Panc1 (cell line): ENCODE data around the gene SCYGR5. TPM values are rescaled to one million over a fixed set of nuclear protein-coding genes. Genes with fewer than 3 reads are reported as not detected.

Experiments used
- ATAC-seq: fragments of 200-7000 bp; cut with Tn5 transposase; 2 replicates; pipeline ENCODE4 v1.9.1; 2020; ENCODE audit warnings: mild to moderate bottlenecking, moderate library complexity
- BruUV-seq: library from RNA; stranded (reverse); fragments of 400-500 nt; replicated peaks from 2 replicates; lab custom pipeline; 2021; lab: Mats Ljungman, UMichigan
- CTCF ChIA-PET: fragments of 300-600 bp; sonication (Branson Sonifier 250); formaldehyde crosslinking; loops from one replicate; lab custom pipeline; 2022; ENCODE audit warnings: antibody characterized with exemption; lab: Charles Lee
- POLR2A ChIA-PET: fragments of 300-600 bp; sonication (Branson Sonifier 250); formaldehyde crosslinking; loops from one replicate; lab custom pipeline; 2022; ENCODE audit warnings: antibody characterized with exemption; lab: Charles Lee
- DNase-seq: peaks from one replicate; pipeline ENCODE4 v3.0.0-alpha.2; 2010; ENCODE audit warnings: low read depth, low spot score
- H3K27ac ChIP-seq: 2 replicates; pipeline ENCODE4 v1.5.1; 2011; ENCODE audit warnings: mild to moderate bottlenecking, low read length, inconsistent platforms
- H3K27me3 ChIP-seq: fragments of 200-500 bp; sonication (Bioruptor generic); 2 replicates; pipeline ENCODE4 v1.6.0; 2014; ENCODE audit warnings: low read length, inconsistent platforms; ENCODE audit not compliant: control insufficient read depth, insufficient read depth
- H3K36me3 ChIP-seq: fragments of 200-500 bp; sonication (Bioruptor generic); 2 replicates; pipeline ENCODE4 v1.5.1; 2014; ENCODE audit warnings: inconsistent platforms, mild to moderate bottlenecking, low read length, moderate library complexity; ENCODE audit not compliant: control insufficient read depth, insufficient read depth
- H3K4me1 ChIP-seq: 2 replicates; pipeline ENCODE4 v1.5.1; 2011; ENCODE audit warnings: inconsistent platforms, mild to moderate bottlenecking, low read length, moderate library complexity; ENCODE audit not compliant: control insufficient read depth, insufficient read depth
- H3K4me3 ChIP-seq, 2 experiments: 2 replicates each; pipeline ENCODE4 v1.5.1; 2011 to 2012; ENCODE audit warnings: low read depth in 2 of 2, low read length in 2 of 2, mild to moderate bottlenecking in 2 of 2, inconsistent platforms in 1 of 2, moderate library complexity in 1 of 2
- H3K9me3 ChIP-seq: fragments of 200-500 bp; sonication (Bioruptor generic); 2 replicates; pipeline ENCODE4 v1.5.1; 2014; ENCODE audit warnings: low read depth, mild to moderate bottlenecking, inconsistent platforms, low read length, moderate library complexity; ENCODE audit not compliant: control insufficient read depth, insufficient read depth
- POLR2AphosphoS5 ChIP-seq: IDR thresholded peaks from 2 replicates; pipeline ENCODE4 v1.6.1; 2012; ENCODE audit warnings: mild to moderate bottlenecking, low read depth, low read length, moderate library complexity
- SIN3A ChIP-seq: IDR thresholded peaks from 2 replicates; pipeline ENCODE4 v1.6.1; 2012; ENCODE audit warnings: low read depth, mild to moderate bottlenecking, low read length, moderate library complexity, borderline replicate concordance; ENCODE audit not compliant: insufficient read depth
- TCF7L2 ChIP-seq: IDR thresholded peaks from 2 replicates; pipeline ENCODE4 v1.6.1; 2011; ENCODE audit warnings: mild to moderate bottlenecking, low read depth, low read length, inconsistent platforms
- in situ Hi-C: cut with HindIII; loops from 2 replicates; pipeline ENCODE4 v1.10.0; 2016; ENCODE audit warnings: low sequenced_read_pairs, low pct_unique_long_range_greater_than_20kb
- intact Hi-C: fragments of 100-400 bp; cut with micrococcal nuclease; formaldehyde crosslinking; loops from one replicate; pipeline ENCODE4 v1.10.0; 2022; ENCODE audit not compliant: unreplicated experiment
- total RNA-seq: library from RNA; stranded (reverse); gene quantifications from one replicate; pipeline ENCODE4 v1.2.1, GENCODE V29; 2021; ENCODE audit not compliant: unreplicated experiment
- TF ChIP-seq, protein P1 (sequence below), 2 experiments: IDR thresholded peaks; 2 replicates each; pipeline ENCODE4 v1.6.1; 2011 to 2012; ENCODE audit warnings: low read depth in 2 of 2, control low read depth in 1 of 2, low read length in 1 of 2, mild to moderate bottlenecking in 1 of 2, moderate library complexity in 1 of 2; ENCODE audit not compliant: insufficient read depth in 1 of 2
- TF ChIP-seq, protein P2 (sequence below): fragments of 450-650 bp; IDR thresholded peaks from 2 replicates; pipeline ENCODE4 v1.5.1; 2017; ENCODE audit warnings: mild to moderate bottlenecking

The SCYGR5 gene
- total RNA-seq, 1 experiment from 2014 or later: not detected

DNA sequence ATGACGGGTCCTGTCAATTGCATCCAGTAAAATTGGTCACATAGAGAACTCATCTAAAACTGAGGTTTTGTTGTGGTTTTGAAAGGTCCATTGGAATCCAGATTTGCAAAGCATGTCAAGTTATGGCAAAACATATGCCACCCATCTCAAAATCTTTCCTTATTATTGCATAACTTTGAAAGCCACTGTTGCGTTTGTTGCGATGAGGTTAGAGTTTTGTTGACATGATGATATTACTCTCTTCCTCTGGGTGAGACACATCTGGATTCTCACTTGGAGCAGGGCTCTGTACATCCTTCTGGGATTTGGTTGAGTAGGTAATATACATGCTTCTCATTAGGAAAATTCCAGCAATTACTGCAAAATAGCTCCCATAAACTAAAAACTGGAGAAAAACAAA lies 20.6 kb downstream of the SCYGR5 start:
- intact Hi-C loops: loop anchor here (1.0 kb wide), 1 partner anchor 48 kb away; no protein-coding TSS in a partner anchor
- in situ Hi-C loops: no loop called here
- TF ChIP-seq, protein P1, sequence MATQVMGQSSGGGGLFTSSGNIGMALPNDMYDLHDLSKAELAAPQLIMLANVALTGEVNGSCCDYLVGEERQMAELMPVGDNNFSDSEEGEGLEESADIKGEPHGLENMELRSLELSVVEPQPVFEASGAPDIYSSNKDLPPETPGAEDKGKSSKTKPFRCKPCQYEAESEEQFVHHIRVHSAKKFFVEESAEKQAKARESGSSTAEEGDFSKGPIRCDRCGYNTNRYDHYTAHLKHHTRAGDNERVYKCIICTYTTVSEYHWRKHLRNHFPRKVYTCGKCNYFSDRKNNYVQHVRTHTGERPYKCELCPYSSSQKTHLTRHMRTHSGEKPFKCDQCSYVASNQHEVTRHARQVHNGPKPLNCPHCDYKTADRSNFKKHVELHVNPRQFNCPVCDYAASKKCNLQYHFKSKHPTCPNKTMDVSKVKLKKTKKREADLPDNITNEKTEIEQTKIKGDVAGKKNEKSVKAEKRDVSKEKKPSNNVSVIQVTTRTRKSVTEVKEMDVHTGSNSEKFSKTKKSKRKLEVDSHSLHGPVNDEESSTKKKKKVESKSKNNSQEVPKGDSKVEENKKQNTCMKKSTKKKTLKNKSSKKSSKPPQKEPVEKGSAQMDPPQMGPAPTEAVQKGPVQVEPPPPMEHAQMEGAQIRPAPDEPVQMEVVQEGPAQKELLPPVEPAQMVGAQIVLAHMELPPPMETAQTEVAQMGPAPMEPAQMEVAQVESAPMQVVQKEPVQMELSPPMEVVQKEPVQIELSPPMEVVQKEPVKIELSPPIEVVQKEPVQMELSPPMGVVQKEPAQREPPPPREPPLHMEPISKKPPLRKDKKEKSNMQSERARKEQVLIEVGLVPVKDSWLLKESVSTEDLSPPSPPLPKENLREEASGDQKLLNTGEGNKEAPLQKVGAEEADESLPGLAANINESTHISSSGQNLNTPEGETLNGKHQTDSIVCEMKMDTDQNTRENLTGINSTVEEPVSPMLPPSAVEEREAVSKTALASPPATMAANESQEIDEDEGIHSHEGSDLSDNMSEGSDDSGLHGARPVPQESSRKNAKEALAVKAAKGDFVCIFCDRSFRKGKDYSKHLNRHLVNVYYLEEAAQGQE (IDR thresholded peaks at IDR 0.05; ENCODE audit: insufficient read depth in 1 of 2, low read depth in 2 of 2, low read length in 1 of 2): no peak
- TF ChIP-seq, protein P2, sequence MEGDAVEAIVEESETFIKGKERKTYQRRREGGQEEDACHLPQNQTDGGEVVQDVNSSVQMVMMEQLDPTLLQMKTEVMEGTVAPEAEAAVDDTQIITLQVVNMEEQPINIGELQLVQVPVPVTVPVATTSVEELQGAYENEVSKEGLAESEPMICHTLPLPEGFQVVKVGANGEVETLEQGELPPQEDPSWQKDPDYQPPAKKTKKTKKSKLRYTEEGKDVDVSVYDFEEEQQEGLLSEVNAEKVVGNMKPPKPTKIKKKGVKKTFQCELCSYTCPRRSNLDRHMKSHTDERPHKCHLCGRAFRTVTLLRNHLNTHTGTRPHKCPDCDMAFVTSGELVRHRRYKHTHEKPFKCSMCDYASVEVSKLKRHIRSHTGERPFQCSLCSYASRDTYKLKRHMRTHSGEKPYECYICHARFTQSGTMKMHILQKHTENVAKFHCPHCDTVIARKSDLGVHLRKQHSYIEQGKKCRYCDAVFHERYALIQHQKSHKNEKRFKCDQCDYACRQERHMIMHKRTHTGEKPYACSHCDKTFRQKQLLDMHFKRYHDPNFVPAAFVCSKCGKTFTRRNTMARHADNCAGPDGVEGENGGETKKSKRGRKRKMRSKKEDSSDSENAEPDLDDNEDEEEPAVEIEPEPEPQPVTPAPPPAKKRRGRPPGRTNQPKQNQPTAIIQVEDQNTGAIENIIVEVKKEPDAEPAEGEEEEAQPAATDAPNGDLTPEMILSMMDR: no peak
- TF ChIP-seq POLR2AphosphoS5: no peak
- TF ChIP-seq TCF7L2: no peak
- TF ChIP-seq SIN3A: no peak

DNA sequence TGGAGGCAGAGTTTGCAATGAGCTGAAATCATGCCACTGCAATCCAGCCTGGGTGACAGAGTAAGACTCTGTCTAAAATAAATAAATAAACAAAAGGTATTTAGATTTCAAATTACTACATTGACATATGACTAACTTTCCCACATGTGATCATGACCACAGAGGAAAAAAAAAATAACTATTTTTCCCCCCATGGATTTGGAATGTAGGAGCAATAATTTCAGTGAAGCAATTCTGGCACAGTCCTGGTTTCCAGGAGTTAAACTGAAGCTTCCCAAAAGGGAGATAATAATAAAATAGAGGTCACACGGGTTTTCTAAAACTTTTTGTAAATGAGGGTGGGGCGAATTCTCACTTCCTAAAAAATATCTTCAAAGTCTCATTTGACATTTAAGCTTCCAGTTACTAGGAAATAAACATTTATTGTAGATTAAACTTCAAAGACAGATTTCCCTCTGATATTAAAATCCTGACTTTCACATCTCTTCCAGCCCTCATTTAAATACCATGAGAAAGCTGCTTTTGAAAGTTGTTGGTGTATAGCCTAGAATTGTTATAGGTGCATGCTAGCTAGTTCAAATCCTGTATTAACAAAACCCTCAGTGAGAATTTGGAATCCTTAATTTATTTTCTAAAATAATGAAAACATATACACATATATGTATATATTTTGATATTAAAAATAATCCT lies 30.5 kb downstream of the SCYGR5 start:
- no peaks in the 10 kb centered on the region for H3K4me1 ChIP-seq
- ATAC-seq (no peak), DNase-seq (no peak)
- no TSS peak for BruUV-seq
- ChIA-PET CTCF (no interaction called here), POLR2A (no interaction called here)
- no peaks in the 10 kb centered on the region for H3K27me3 ChIP-seq
- no peaks in the 10 kb centered on the region for H3K9me3 ChIP-seq
- intact Hi-C loops (no loop called here), in situ Hi-C loops (no loop called here)
- H3K4me3 ChIP-seq: no peak overlapping the region
- no peak for TF ChIP-seq POLR2AphosphoS5
- TF ChIP-seq, protein P2: no peak
- TF ChIP-seq TCF7L2: no peak
- no peak for TF ChIP-seq SIN3A
- TF ChIP-seq, protein P1 (IDR thresholded peaks at IDR 0.05; ENCODE audit: insufficient read depth in 1 of 2, low read depth in 2 of 2, low read length in 1 of 2): no peak
- H3K27ac ChIP-seq: no peak overlapping the region
- no peaks in the 10 kb centered on the region for H3K36me3 ChIP-seq

More for the DNA sequence above, 20.6 kb downstream of the SCYGR5 start:
- H3K9me3 ChIP-seq: no peaks in the 10 kb centered on the region
- no peak overlapping the region for H3K4me3 ChIP-seq
- no peak overlapping the region for H3K27ac ChIP-seq
- no peaks in the 10 kb centered on the region for H3K4me1 ChIP-seq
- DNase-seq: no peak
- no TSS peak for BruUV-seq
- no peaks in the 10 kb centered on the region for H3K36me3 ChIP-seq
- ATAC-seq: no peak
- ChIA-PET POLR2A (no interaction called here), CTCF (no interaction called here)
- H3K27me3 ChIP-seq: 0 out of 2 replicates have a peak, but pooled peaks cover 2% of the 10 kb centered on the region
